Activated naive CD4-positive, alpha-beta T cell treated with anti-CD3 and anti-CD28 coated beads, Interleukin-2, amount 50 U/mL, for 24 hours (primary cell): ENCODE data around the gene LCE6A.

Experiments used
- H3K27ac Mint-ChIP-seq: one replicate; pipeline ENCODE4 v1.8.0; 2021; ENCODE audit warnings: mild to moderate bottlenecking, mixed read lengths
- H3K27me3 Mint-ChIP-seq: one replicate; pipeline ENCODE4 v1.8.0; 2021; ENCODE audit warnings: mixed read lengths
- H3K36me3 Mint-ChIP-seq: one replicate; pipeline ENCODE4 v1.8.0; 2021; ENCODE audit warnings: mixed read lengths
- H3K4me1 Mint-ChIP-seq: one replicate; pipeline ENCODE4 v1.8.0; 2021; ENCODE audit warnings: mixed read lengths
- H3K4me3 Mint-ChIP-seq: one replicate; pipeline ENCODE4 v1.8.0; 2021; ENCODE audit warnings: mild to moderate bottlenecking, mixed read lengths
- H3K9me3 Mint-ChIP-seq: one replicate; pipeline ENCODE4 v1.8.0; 2021; ENCODE audit warnings: mixed read lengths

The LCE6A gene

DNA sequence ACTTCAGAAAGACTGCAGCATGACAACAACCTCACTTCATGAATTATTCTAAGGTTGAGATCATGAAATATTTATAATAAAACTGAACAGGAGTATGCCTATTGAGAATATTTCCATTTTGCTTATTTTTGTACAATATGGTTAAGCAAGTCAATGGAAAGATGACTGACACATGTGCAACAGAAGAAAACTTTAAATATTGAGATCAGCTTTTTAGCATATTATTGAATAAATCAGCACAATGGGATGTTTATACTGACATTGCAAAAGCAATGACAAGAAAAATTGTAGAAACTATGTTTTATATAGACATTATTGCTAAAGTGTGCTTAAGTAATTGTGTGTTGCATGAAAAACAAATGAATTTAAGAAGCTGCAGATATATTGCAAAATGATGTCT, 21.8 kb downstream of the LCE6A start:
- no peaks in the 10 kb centered on the region for H3K4me1 Mint-ChIP-seq
- H3K27me3 Mint-ChIP-seq = peaks cover 1% of the 10 kb centered on the region
- H3K36me3 Mint-ChIP-seq = no peaks in the 10 kb centered on the region
- no peak overlapping the region for H3K27ac Mint-ChIP-seq
- H3K4me3 Mint-ChIP-seq = no peak overlapping the region
- H3K9me3 Mint-ChIP-seq = no peaks in the 10 kb centered on the region

DNA sequence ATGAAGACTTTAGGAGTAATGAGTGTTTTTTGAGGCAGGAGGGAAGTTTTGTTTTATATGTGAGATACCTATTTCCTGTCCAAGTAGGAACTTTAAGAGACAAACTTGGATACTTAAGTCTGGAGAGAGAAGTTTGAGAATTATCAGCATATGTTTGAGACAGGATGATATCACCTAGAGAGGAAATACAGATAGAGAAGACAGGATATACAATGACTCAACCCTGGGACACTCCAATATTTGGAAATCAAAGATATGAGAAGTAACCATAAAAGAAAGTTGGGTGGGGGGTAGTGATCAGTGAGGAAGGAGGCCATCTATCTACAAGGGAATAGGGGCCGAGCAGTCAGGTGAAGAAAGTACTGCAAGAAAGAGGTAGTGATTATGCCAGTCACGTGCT, 23.7 kb downstream of the LCE6A start:
- no peaks in the 10 kb centered on the region for H3K9me3 Mint-ChIP-seq
- no peaks in the 10 kb centered on the region for H3K36me3 Mint-ChIP-seq
- H3K27ac Mint-ChIP-seq = no peak overlapping the region
- H3K4me3 Mint-ChIP-seq = no peak overlapping the region
- H3K4me1 Mint-ChIP-seq = no peaks in the 10 kb centered on the region
- H3K27me3 Mint-ChIP-seq = no peaks in the 10 kb centered on the region

DNA sequence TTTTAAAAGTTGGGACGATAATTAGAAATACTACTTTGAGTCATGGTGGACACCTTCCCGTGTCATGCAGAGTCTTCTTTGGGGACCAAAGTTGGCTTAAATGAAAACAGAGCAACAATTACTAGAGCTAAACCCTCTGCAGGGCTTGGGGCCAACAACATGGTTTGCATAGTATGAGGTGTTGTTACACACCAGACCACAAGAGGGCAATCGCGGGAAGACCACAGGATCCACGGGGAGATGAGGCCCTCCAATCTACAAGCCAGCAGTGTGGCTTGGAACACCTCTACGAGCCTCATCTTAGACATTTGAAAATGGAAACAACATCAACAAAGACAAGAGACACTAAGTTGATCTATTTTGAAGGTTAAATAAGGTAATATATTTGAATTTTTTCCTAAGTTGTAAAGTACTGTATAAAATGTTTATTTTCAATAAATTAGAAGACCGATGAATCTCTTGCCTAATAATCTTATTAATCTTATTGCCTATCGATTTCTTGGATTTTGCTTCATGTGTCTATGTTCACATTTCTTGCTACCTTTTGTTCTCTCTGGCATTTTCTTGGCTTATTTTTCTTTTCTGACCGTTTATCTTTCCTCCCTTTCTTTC, 27.3 kb downstream of the LCE6A start:
- Mint-ChIP-seq H3K27me3 (peaks cover 1% of the 10 kb centered on the region), H3K27ac (no peak overlapping the region), H3K9me3 (no peaks in the 10 kb centered on the region), H3K4me1 (no peaks in the 10 kb centered on the region), H3K36me3 (no peaks in the 10 kb centered on the region), H3K4me3 (no peak overlapping the region)

- Mint-ChIP-seq H3K36me3 (no peaks in the 10 kb centered on the region), H3K4me1 (no peaks in the 10 kb centered on the region), H3K27me3 (peaks cover 1% of the 10 kb centered on the region), H3K27ac (no peak overlapping the region), H3K9me3 (no peaks in the 10 kb centered on the region), H3K4me3 (no peak overlapping the region)
Observed at GRCh38 chr1:152870831-152871730, 28.4 kb downstream of the LCE6A start.

GRCh38 chr1:152871731-152872126, 29.1 kb downstream of the LCE6A start:
- no peaks in the 10 kb centered on the region for H3K36me3 Mint-ChIP-seq
- no peak overlapping the region for H3K4me3 Mint-ChIP-seq
- peaks cover 1% of the 10 kb centered on the region for H3K27me3 Mint-ChIP-seq
- H3K9me3 Mint-ChIP-seq = no peaks in the 10 kb centered on the region
- no peaks in the 10 kb centered on the region for H3K4me1 Mint-ChIP-seq
- H3K27ac Mint-ChIP-seq = no peak overlapping the region

GRCh38 chr1:152873495-152873894, 30.8 kb downstream of the LCE6A start:
- H3K27me3 Mint-ChIP-seq = peaks cover 6% of the 10 kb centered on the region

GRCh38 chr1:152876827-152877226, 34.2 kb downstream of the LCE6A start:
- no peaks in the 10 kb centered on the region for H3K4me1 Mint-ChIP-seq
- H3K36me3 Mint-ChIP-seq = peaks cover 1% of the 10 kb centered on the region
- no peak overlapping the region for H3K27ac Mint-ChIP-seq
- no peak overlapping the region for H3K4me3 Mint-ChIP-seq
- H3K9me3 Mint-ChIP-seq = no peaks in the 10 kb centered on the region
- peaks cover 12% of the 10 kb centered on the region for H3K27me3 Mint-ChIP-seq

More at GRCh38 chr1:152873495-152873894, 30.8 kb downstream of the LCE6A start:
- Mint-ChIP-seq H3K4me3 (no peak overlapping the region), H3K4me1 (no peaks in the 10 kb centered on the region), H3K9me3 (no peaks in the 10 kb centered on the region), H3K27ac (no peak overlapping the region), H3K36me3 (no peaks in the 10 kb centered on the region)

DNA sequence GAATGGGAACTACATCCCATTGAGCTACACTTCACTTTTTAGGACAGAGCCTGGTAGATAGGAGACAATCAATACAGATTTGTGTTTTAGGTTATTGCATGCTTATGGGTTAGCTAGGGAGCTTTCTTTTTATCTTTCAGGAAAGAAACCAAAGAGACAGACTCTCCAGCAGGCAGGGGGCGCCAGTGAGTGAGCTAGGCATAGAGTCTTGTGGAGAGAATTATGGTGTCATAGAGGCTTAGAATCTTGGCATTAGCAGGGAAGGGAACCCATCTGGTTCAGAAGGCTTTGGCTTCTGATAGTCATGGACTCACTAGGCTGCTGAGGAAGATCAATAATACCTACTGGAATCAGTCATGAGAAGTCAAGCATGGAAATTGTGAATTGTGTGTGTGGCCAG, 35.4 kb downstream of the LCE6A start, which contains the start of gene SMCP:
Gene SMCP (plus strand): TSS at position 281 of the 400 bp plus-strand sequence. CDS start 6,101 bp downstream, outside the sequence.
- peaks cover 12% of the 10 kb centered on the region for H3K27me3 Mint-ChIP-seq
- no peak within 1 kb of the TSS for H3K4me3 Mint-ChIP-seq
- no peak within 1 kb of the TSS for H3K27ac Mint-ChIP-seq
- H3K9me3 Mint-ChIP-seq = no peaks in the 10 kb centered on the region
- peaks cover 1% of the 10 kb centered on the region for H3K36me3 Mint-ChIP-seq
- no peaks in the 10 kb centered on the region for H3K4me1 Mint-ChIP-seq

- H3K27me3 Mint-ChIP-seq = peaks cover 10% of the 10 kb centered on the region
- H3K36me3 Mint-ChIP-seq = peaks cover 1% of the 10 kb centered on the region
- H3K27ac Mint-ChIP-seq = no peak overlapping the region
- no peaks in the 10 kb centered on the region for H3K4me1 Mint-ChIP-seq
- H3K4me3 Mint-ChIP-seq = no peak overlapping the region
- no peaks in the 10 kb centered on the region for H3K9me3 Mint-ChIP-seq
Observed at GRCh38 chr1:152879559-152880198, 37.0 kb downstream of the LCE6A start.

GRCh38 chr1:152880316-152880715, 37.7 kb downstream of the LCE6A start:
- Mint-ChIP-seq H3K9me3 (no peaks in the 10 kb centered on the region), H3K36me3 (peaks cover 1% of the 10 kb centered on the region), H3K27ac (no peak overlapping the region), H3K4me3 (no peak overlapping the region), H3K27me3 (peaks cover 10% of the 10 kb centered on the region), H3K4me1 (no peaks in the 10 kb centered on the region)

GRCh38 chr1:152880907-152881306, 38.3 kb downstream of the LCE6A start:
- Mint-ChIP-seq H3K36me3 (peaks cover 1% of the 10 kb centered on the region), H3K9me3 (no peaks in the 10 kb centered on the region), H3K4me1 (no peaks in the 10 kb centered on the region)

GRCh38 chr1:152884085-152884484, 41.4 kb downstream of the LCE6A start:
- Mint-ChIP-seq H3K27me3 (peaks cover 3% of the 10 kb centered on the region), H3K4me1 (no peaks in the 10 kb centered on the region), H3K4me3 (no peak overlapping the region), H3K27ac (no peak overlapping the region), H3K9me3 (no peaks in the 10 kb centered on the region), H3K36me3 (no peaks in the 10 kb centered on the region)

More at GRCh38 chr1:152880907-152881306, 38.3 kb downstream of the LCE6A start:
- no peak overlapping the region for H3K4me3 Mint-ChIP-seq
- no peak overlapping the region for H3K27ac Mint-ChIP-seq
- peaks cover 10% of the 10 kb centered on the region for H3K27me3 Mint-ChIP-seq

- Mint-ChIP-seq H3K4me1 (no peaks in the 10 kb centered on the region), H3K9me3 (no peaks in the 10 kb centered on the region), H3K27ac (no peak overlapping the region), H3K4me3 (no peak overlapping the region), H3K36me3 (no peaks in the 10 kb centered on the region), H3K27me3 (peaks cover 3% of the 10 kb centered on the region)
Observed at GRCh38 chr1:152884506-152884905, 41.9 kb downstream of the LCE6A start.

GRCh38 chr1:152884966-152885624, 42.4 kb downstream of the LCE6A start:
- H3K27me3 Mint-ChIP-seq = peaks cover 3% of the 10 kb centered on the region
- no peak overlapping the region for H3K27ac Mint-ChIP-seq

DNA sequence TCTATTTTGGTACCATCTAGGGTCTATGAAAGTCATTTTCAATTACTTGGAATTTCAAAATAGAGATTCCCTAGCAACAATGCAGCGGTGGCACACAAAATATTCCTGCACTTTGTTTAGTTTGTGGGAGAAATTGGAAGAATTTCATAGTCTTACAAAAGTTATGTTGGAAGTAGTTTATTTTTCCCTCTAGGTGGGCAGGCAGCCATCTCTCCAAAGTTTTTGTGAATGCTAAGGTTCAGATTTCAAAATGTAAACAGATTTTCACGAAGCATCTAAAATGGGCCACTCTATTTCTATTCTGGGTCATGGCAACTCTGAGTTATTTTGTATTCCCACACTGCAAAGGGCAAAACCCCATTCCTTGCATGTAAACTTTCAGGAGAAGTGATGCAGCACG, 43.4 kb downstream of the LCE6A start:
- peaks cover 5% of the 10 kb centered on the region for H3K27me3 Mint-ChIP-seq
- H3K27ac Mint-ChIP-seq = no peak overlapping the region
- H3K9me3 Mint-ChIP-seq = no peaks in the 10 kb centered on the region
- no peak overlapping the region for H3K4me3 Mint-ChIP-seq
- H3K4me1 Mint-ChIP-seq = no peaks in the 10 kb centered on the region
- no peaks in the 10 kb centered on the region for H3K36me3 Mint-ChIP-seq

More at GRCh38 chr1:152884966-152885624, 42.4 kb downstream of the LCE6A start:
- no peaks in the 10 kb centered on the region for H3K9me3 Mint-ChIP-seq
- no peaks in the 10 kb centered on the region for H3K4me1 Mint-ChIP-seq
- H3K4me3 Mint-ChIP-seq = no peak overlapping the region
- no peaks in the 10 kb centered on the region for H3K36me3 Mint-ChIP-seq
